K562 (cell line): ENCODE measurements around the gene ERCC2.

Experiments used
- CHD4 ChIP-seq: fragments of 200-600 bp; sonication (generic); IDR thresholded peaks from 3 replicates; pipeline ENCODE4 v1.6.1; 2012; ENCODE audit warnings: low read depth, mild to moderate bottlenecking, mixed read lengths, low read length, inconsistent platforms; ENCODE audit not compliant: insufficient read depth, insufficient replicate concordance, poor library complexity, severe bottlenecking
- E2F1 ChIP-seq: sonication (generic); formaldehyde crosslinking; IDR thresholded peaks from 2 replicates; pipeline ENCODE4 v1.8.1; 2023; ENCODE audit warnings: mild to moderate bottlenecking, missing genetic modification reagents, moderate library complexity
- EP300 ChIP-seq: IDR thresholded peaks from 2 replicates; pipeline ENCODE4 v1.6.1; 2012; ENCODE audit warnings: low read length, improper control_type of control experiment
- FOXM1 ChIP-seq, 2 experiments: fragments of 450-650 bp in 1 of 2; sonication (generic) in 1 of 2; formaldehyde crosslinking in 1 of 2; IDR thresholded peaks; 2 replicates each; pipeline versions ENCODE4 v1.6.1 to v1.9.0; 2017 to 2022; ENCODE audit warnings: low read depth in 2 of 2, mild to moderate bottlenecking in 2 of 2, missing genetic modification reagents in 1 of 2, moderate library complexity in 1 of 2
- KHSRP ChIP-seq: fragments of 450-650 bp; IDR thresholded peaks from 2 replicates; pipeline ENCODE4 v1.6.1; 2017
- MAFG ChIP-seq: fragments of 450-650 bp; conservative IDR thresholded peaks from 2 replicates; pipeline ENCODE4 v1.6.1; 2016; ENCODE audit warnings: missing genetic modification characterization, missing compliant biosample characterization
- MXD1 ChIP-seq: fragments of 250-450 bp; sonication (Bioruptor Pico); IDR thresholded peaks from 2 replicates; pipeline ENCODE4 v1.8.0; 2021; ENCODE audit warnings: borderline replicate concordance, mild to moderate bottlenecking, moderate library complexity; ENCODE audit not compliant: poor library complexity, severe bottlenecking
- POLR2AphosphoS5 ChIP-seq: IDR thresholded peaks from 2 replicates; pipeline ENCODE4 v1.6.1; 2011; ENCODE audit warnings: mild to moderate bottlenecking, low read depth, low read length, moderate library complexity; ENCODE audit not compliant: control insufficient read depth, insufficient read depth
- STAT5B ChIP-seq: fragments of 250-450 bp; sonication (Bioruptor Pico); IDR thresholded peaks from 2 replicates; pipeline ENCODE4 v1.8.0; 2021; ENCODE audit warnings: mild to moderate bottlenecking, inconsistent platforms
- YY1 ChIP-seq, 3 experiments: IDR thresholded peaks; 2 replicates each; pipeline ENCODE4 v1.6.1; 2011; ENCODE audit warnings: low read length in 2 of 3, mild to moderate bottlenecking in 2 of 3, moderate library complexity in 2 of 3, borderline replicate concordance in 1 of 3, control low read depth in 1 of 3, low read depth in 1 of 3; ENCODE audit not compliant: insufficient read depth in 3 of 3, insufficient replicate concordance in 2 of 3, control insufficient read depth in 1 of 3, insufficient read length in 1 of 3; ENCODE audit errors: extremely low read depth in 1 of 3
- ZNF561 ChIP-seq: fragments of 450-650 bp; formaldehyde crosslinking; conservative IDR thresholded peaks from 2 replicates; pipeline ENCODE4 v1.4.0; 2020; ENCODE audit warnings: mild to moderate bottlenecking, moderate library complexity

- TF ChIP-seq STAT5B (CRISPR knock-in tag) (no peak), ZNF561 (CRISPR knock-in tag) (no peak), FOXM1 (IDR thresholded peaks at IDR 0.05; ENCODE audit: low read depth) (no peak), FOXM1 (CRISPR knock-in tag; IDR thresholded peaks at IDR 0.05; ENCODE audit: low read depth) (no peak), E2F1 (CRISPR knock-in tag) (no peak), KHSRP (no peak), CHD4 (no peak), MAFG (tag) (no peak), POLR2AphosphoS5 (no peak), EP300 (no peak), MXD1 (CRISPR knock-in tag) (no peak), YY1 (IDR thresholded peaks at IDR 0.05; ENCODE audit: borderline replicate concordance in 1 of 3, control insufficient read depth in 1 of 3, extremely low read depth in 1 of 3, insufficient read depth in 3 of 3, insufficient read length in 1 of 3, insufficient replicate concordance in 2 of 3, low read depth in 1 of 3, low read length in 2 of 3) (no peak)
These were observed 39.0 kb downstream of the ERCC2 start for GRCh38 chr19:45331411-45331810.
